HG02973 (cell line): Measurements from ENCODE around the gene TNPO3.
"Not testable (repeated sequence)": the region's sequence is repeated elsewhere in the genome, so short reads cannot be mapped to it uniquely, and the experiment has no call there.

Experiments
- ATAC-seq: cut with Tn5 transposase; IDR thresholded peaks from one replicate; pipeline ENCODE4 v1.9.1; 2021; ENCODE audit warnings: moderate library complexity; ENCODE audit not compliant: unreplicated experiment

Gene TNPO3

GRCh38 chr7:128963327-128963757, 91.6 kb downstream of the TNPO3 start:
- ATAC-seq: peak; percentile 64

- peak; percentile 6 for ATAC-seq
These were observed 92.0 kb downstream of the TNPO3 start for GRCh38 chr7:128962899-128963298.

DNA sequence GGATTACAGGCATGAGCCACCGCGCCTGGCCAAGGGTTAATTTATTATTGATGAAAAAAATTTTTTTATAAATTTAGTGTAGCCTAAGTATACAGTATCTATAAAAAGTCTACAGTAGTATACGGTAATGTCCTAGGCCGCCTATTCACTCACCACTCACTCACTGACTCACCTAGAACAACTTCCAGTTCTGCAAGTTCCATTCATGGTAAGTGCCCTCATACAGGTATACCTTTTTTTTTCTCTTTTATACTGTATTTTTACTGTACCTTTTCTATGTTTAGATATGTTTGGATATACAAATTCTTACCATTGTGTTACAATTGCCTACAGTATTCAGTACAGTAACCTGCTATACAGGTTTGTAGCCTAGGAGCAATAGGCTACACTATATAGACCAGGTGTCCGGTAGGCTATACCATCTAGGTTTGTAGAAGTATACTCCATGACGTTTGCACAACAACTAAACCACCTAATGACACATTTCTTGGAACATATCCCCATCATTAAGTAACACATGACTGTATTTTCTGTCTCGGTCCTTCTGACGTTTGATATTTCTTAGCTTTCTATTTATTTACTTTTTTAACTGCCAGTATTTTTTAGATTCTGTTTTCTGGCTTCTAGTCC, 93.8 kb downstream of the TNPO3 start:
- ATAC-seq: no peak

- ATAC-seq: no peak
These were observed 95.6 kb downstream of the TNPO3 start for GRCh38 chr7:128959296-128959695.

GRCh38 chr7:128955981-128956380, 98.9 kb downstream of the TNPO3 start:
- no peak for ATAC-seq

GRCh38 chr7:128954830-128955802, 99.8 kb downstream of the TNPO3 start:
- peak; percentile 51 for ATAC-seq

DNA sequence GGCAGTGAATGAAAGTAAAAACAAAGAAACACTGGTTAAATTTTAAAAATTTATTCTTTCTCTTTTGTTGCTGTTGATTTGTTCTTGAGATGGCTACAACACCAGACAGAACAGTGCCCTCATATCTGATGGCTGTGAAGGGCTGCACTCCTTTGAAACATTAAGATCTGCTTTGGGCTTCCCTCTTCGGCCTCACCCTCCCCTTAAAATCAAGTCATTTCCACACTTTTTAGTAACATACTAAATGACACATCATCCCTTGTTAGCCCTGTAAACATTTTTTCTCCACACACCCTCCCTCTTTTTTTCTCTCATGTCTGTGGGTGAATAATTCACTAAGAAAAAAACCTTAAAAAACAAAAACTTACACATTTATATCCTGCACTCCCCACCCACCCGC, 100.8 kb downstream of the TNPO3 start:
- peak; percentile 32 for ATAC-seq

- no peak for ATAC-seq
These were observed 103.6 kb downstream of the TNPO3 start for GRCh38 chr7:128951296-128951695.

DNA sequence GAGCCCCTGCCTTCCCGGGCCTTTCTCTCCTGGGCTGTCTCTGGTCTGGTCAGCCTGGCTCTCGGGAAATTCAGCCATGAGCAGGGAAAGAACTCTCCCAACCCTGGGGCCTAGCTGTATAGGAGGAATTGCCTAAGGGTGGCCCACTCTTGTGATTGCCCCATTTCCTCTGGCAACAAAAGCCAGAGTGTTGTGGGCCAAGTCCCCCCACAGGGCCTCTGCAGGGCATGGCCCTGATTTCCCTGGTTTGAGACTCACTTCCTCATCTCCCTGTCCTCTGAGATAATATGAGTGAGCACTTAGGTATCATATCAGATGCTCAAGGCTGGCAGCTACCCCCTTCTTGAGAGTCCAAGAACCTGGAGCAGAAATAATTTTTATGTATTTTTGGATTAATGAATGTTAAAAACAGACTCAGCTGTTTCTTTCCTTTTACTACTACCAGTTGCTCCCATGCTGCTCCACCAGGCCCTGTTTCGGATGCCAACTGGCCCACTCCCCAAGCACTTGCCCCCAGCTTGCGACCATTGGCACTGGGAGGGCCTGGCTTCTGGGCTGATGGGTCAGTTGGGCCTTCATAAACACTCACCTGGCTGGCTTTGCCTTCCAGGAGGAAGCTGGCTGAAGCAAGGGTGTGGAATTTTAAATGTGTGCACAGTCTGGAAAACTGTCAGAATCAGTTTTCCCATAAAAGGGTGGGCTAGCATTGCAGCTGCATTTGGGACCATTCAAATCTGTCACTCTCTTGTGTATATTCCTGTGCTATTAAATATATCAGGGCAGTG, 105.7 kb downstream of the TNPO3 start:
- no peak for ATAC-seq

DNA sequence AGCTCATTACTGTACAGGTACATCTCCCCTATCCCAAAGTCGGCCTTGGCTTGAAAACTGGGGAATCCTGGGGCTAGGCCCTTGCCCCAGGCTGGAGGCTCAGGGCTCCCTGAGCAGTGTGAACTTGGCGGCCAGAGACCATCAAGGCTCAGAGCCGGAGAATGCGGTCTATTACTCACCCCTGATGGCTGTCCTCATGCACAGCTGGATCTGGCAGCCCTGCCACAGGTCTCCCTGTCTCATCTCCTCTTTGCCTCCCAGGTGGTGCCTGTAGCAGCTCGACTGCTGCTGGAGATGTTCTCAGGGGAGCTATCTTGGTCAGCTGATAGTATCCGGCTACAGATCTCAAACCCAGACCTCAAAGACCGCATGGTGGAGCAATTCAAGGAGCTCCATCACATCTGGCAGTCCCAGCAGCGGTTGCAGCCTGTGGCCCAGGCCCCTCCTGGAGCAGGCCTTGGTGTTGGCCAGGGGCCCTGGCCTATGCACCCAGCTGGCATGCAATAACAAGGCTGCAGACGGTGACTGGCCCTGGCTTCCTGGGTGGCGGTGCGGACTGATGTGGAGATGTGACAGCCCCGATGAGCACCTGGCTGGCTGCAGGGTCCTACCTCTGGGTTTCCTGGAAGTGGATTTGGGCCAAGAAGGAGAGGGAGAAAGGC, 106.5 kb downstream of the TNPO3 start:
- no peak for ATAC-seq

GRCh38 chr7:128947854-128948253, 107.1 kb downstream of the TNPO3 start:
- no peak for ATAC-seq

- ATAC-seq: no peak
These were observed 107.7 kb downstream of the TNPO3 start for GRCh38 chr7:128946936-128947830.

GRCh38 chr7:128945668-128946366, 109.1 kb downstream of the TNPO3 start:
- no peak for ATAC-seq

DNA sequence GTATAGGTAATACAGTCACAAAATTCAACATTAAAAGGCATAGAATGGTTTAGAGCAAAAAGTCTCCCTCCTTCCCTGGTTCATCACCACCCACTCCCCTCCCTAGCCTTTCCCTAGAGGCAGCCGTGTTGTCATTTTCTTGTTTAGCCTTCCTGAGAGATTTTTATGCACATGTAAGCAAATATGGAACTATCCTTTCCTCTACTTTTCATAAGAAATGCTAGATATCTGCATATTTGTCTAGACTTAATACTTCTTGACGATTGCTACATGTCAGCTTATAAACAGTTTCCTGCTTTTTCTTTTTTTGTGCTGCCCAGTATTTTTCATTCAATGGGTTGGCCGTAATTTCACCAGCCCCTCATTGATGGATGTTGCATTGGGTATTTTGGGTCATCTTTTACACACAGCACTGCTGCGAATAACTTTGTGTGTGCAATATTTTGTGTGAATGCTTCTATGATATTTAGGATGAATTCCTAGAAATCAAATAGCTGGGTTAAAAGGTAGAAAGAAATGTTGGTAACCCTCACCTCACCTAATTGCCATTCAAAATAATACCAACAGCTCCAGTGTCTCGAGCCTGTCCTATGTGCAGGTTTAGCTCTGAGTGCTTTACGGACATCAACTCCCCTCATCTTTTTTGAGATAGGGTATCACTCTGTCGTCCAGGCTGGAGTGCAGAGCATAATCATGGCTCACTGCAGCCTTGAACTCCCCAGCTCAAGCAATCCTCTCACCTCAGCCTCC, 110.2 kb downstream of the TNPO3 start:
- ATAC-seq: no peak

GRCh38 chr7:128943251-128943650, 111.7 kb downstream of the TNPO3 start:
- not testable (repeated sequence) for ATAC-seq

DNA sequence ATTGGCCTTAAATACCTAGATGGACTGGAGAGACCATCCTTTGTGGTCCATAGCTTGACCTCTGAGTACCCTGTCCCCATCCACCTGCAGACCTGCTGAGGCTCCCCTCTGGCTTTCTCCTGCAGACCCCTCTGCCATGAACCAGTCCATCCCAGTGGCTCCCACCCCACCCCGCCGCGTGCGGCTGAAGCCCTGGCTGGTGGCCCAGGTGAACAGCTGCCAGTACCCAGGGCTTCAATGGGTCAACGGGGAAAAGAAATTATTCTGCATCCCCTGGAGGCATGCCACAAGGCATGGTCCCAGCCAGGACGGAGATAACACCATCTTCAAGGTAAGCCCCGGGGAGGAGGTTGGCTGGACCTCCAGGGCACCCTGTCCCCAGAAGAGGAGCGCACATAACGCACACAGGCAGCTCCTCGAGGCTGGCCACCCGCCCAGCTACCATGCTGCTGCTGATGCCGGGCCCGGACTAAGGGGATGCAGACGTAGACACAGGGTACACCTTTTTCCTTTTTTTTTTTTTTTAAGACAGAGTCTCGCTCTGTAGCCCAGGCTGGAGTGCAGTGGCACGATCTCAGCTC, 112.9 kb downstream of the TNPO3 start:
- no peak for ATAC-seq

DNA sequence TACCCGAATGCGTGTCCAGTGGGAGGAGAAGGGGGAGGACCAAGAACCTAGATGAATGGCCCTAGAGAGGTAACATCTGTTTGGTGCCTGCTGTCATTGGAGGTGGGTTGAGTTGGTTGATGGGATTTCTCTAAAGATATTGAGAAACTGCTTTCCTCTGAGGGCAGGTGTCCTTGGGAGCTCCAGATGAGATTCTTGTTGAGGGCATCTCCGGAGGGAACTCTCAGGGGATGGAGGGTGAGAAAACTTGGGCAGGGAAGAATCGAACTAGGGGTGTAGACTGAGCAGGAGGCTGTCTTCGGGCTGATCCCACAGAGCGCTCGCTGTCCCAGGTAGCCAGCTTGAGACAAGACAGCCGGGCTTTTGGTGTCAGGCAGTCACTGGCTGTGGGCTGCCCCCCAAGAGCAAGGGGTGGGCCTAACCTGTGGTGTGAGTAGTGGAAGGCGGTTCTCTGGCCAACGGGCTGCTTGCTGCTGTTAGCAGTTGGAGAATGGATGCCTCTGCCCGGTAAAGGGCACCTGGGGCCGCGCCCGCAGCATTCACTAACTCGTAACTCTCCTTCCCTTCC, 113.5 kb downstream of the TNPO3 start:
- no peak for ATAC-seq
